NCI-H1930 (cell line): ENCODE measurements around the gene EPS8L1.

Experiments used
- DNase-seq, 2 experiments: peaks; one replicate each; lab custom pipeline; 2025; lab: John Stamatoyannopoulos, UW

The EPS8L1 gene

GRCh38 chr19:55080121-55080967 is 4.7 kb downstream of the EPS8L1 start:
- peak; percentile 73 to 84 for DNase-seq

GRCh38 chr19:55080968-55081769 is 5.5 kb downstream of the EPS8L1 start:
- peak; percentile 84 to 88 for DNase-seq

GRCh38 chr19:55081770-55082019 is 6.0 kb downstream of the EPS8L1 start:
- DNase-seq, result no peak

- peak; percentile 64 to 80 for DNase-seq
These were observed 6.6 kb downstream of the EPS8L1 start for GRCh38 chr19:55082020-55082851.

GRCh38 chr19:55083004-55083850 is 7.6 kb downstream of the EPS8L1 start:
- DNase-seq, result no peak

- no peak for DNase-seq
These were observed 8.7 kb downstream of the EPS8L1 start for GRCh38 chr19:55084416-55084815.

GRCh38 chr19:55085923-55086715 is 10.4 kb downstream of the EPS8L1 start:
- no peak for DNase-seq

- no peak for DNase-seq
These were observed 11.3 kb downstream of the EPS8L1 start for GRCh38 chr19:55086730-55087541.

GRCh38 chr19:55087542-55087901 is 11.9 kb downstream of the EPS8L1 start:
- no peak for DNase-seq

- DNase-seq, result no peak
These were observed 12.4 kb downstream of the EPS8L1 start for GRCh38 chr19:55088021-55088451.

- DNase-seq, result peak; percentile 71 to 86
These were observed 13.1 kb downstream of the EPS8L1 start for GRCh38 chr19:55088543-55089341.

GRCh38 chr19:55089342-55089944 is 13.8 kb downstream of the EPS8L1 start:
- no peak for DNase-seq

GRCh38 chr19:55090564-55090963 is 14.9 kb downstream of the EPS8L1 start:
- DNase-seq, result no peak

GRCh38 chr19:55091126-55091910 is 15.6 kb downstream of the EPS8L1 start:
- DNase-seq, result no peak

GRCh38 chr19:55091955-55092354 is 16.3 kb downstream of the EPS8L1 start:
- no peak for DNase-seq

GRCh38 chr19:55092423-55093318 is 17.0 kb downstream of the EPS8L1 start:
- no peak for DNase-seq
